NCI-H748 treated with DMSO at 0.1 percent for 48 hours (cell line): ENCODE results near the gene TRIM64.
"Not testable (repeated sequence)": the region's sequence is repeated elsewhere in the genome, so short reads cannot be mapped to it uniquely, and the experiment has no call there.

ENCODE experiments used
- DNase-seq: peaks from one replicate; lab custom pipeline; 2025; lab: John Stamatoyannopoulos, UW

TRIM64 gene

DNA sequence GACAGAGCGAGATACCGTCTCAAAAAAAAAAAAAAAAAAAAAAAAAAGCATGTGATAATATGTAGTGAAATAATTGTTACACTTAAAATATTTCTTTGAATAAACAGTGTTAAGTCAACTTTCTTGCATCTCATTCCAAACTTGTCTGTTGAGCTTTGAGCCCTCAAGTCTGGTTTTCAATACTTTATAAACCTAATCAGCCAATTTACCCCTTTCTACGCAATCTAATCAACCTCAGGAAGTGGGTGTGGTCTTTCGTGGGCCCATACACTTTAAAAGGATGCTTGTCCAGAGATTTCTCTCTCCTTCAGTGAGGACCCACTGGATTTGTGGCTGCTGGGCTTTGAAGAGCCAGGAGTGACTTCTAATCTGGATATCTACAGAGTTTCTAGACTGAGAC lies at the start of gene TRIM64:
Gene TRIM64, plus strand, starts transcription at position 301 of the 400 bp plus-strand sequence. CDS start 2,467 bp downstream, outside the sequence.
- DNase-seq, result not testable (repeated sequence)

DNA sequence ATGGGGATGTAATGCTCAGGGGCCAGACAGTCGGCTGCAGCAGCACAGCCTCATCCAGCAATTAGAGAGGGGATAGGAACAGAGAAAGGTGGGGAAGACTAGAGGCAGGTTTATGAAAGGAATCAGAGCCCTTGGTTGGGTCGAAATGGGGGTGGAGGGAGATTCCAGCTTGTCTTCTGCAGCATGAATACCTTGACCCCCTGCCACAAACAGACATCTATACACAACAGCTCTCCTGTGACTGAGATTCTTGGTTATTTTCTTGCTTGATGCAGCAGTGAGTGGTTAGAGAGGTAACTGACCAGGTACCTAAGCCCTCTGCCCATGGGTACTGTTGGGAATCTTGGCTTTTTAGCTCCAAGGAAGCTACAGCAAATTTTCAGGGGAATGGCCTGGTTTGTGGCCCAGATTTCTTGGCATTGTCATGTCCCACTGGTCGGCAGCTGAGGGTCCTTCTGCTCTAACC lies 43.6 kb upstream of the TRIM64 start, which contains the start of gene TRIM49D1:
Gene TRIM49D1, minus strand, starts transcription at position 51 of the 466 bp plus-strand sequence. CDS start 4,535 bp downstream, outside the sequence.
- DNase-seq, result no peak

GRCh38 chr11:89923764-89924163 lies 42.1 kb upstream of the TRIM64 start, which contains the start of gene TRIM49D2:
TSS of gene TRIM49D2 (plus strand) at chr11:89924064. CDS start at chr11:89926762, 2,698 bp downstream.
- not testable (repeated sequence) for DNase-seq

DNA sequence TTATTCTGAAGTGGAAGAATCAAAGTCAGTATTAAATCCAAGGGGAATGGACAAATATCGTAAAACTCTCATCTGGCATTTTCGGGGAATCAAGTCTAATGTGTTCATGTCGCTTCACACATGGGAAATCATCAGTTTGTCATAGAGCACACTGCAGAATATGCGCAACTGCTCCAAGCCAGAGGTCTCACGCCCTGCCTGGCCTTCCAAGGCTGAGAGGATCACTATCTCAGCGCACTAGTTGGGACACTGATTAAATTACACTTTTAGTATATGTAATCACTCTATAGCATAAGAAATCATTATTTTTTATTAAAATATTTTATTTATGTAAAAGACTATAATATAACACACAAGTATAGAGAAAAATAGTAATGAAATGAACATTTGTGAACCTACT lies 5.0 kb upstream of the TRIM64 start:
- not testable (repeated sequence) for DNase-seq
